COLO829 (cell line): ENCODE results near the gene PCDHA8.
A peak's percentile ranks its signal among the peaks of the same experiment; 100 is the strongest.
"Not testable (repeated sequence)": the region's sequence is repeated elsewhere in the genome, so short reads cannot be mapped to it uniquely, and the experiment has no call there.

Experiments used
- DNase-seq: peaks from one replicate; pipeline ENCODE4 v3.0.0; 2012; ENCODE audit warnings: low spot score

The PCDHA8 gene

DNA sequence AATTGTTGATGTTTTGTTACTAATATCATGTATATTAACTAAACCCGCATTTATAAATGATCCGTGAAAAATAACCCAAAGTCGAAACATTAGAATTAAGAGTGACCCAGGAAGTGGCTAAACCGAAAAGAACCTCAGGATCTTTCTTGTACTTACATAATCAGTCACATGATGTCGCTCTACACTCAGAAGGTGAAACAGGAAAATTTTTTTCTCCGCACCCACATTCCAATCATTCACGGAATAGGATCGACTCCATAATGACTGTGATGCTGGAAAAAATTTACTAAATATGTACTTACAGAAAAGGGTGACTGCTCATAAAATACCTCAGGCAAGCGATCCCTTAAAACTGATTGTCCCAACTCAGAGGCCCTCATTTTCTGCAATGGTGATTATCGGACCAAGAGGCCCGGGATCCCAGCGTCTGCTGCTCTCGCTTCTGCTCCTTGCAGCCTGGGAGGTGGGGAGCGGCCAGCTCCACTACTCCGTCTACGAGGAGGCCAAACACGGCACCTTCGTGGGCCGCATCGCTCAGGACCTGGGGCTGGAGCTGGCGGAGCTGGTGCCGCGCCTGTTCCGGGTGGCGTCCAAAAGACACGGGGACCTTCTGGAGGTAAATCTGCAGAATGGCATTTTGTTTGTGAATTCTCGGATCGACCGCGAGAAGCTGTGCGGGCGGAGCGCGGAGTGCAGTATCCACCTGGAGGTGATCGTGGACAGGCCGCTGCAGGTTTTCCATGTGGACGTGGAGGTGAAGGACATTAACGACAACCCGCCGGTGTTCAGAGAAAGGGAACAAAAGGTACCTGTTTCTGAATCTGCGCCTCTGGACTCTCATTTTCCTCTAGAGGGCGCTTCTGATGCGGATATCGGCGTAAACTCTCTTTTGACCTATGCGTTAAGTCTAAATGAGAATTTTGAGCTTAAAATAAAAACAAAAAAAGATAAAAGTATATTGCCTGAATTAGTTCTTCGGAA lies 34.4 kb downstream of the PCDHA8 start, which contains the start of gene PCDHA12:
Gene PCDHA12, plus strand, starts transcription at position 224 of the 981 bp plus-strand sequence. Its CDS starts 165 bp downstream, at position 389.
- DNase-seq = no peak

DNA sequence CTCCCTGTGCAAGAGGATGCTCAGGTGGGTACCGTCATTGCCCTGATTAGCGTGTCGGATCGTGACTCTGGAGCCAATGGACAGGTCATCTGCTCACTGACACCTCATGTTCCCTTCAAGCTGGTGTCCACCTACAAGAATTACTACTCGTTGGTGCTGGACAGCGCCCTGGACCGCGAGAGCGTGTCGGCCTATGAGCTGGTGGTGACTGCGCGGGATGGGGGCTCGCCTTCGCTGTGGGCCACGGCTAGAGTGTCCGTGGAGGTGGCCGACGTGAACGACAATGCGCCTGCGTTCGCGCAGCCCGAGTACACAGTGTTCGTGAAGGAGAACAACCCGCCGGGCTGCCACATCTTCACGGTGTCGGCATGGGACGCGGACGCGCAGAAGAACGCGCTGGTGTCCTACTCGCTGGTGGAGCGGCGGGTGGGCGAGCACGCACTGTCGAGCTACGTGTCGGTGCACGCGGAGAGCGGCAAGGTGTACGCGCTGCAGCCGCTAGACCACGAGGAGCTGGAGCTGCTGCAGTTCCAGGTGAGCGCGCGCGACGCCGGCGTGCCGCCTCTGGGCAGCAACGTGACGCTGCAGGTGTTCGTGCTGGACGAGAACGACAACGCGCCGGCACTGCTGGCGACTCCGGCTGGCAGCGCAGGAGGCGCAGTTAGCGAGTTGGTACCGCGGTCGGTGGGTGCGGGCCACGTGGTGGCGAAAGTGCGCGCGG lies 35.7 kb downstream of the PCDHA8 start:
- DNase-seq = not testable (repeated sequence)

DNA sequence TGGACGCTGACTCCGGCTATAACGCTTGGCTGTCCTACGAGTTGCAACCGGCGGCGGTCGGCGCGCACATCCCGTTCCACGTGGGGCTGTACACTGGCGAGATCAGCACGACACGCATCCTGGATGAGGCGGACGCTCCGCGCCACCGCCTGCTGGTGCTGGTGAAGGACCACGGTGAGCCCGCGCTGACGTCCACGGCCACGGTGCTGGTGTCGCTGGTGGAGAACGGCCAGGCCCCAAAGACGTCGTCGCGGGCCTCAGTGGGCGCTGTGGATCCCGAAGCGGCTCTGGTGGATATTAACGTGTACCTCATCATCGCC lies 36.2 kb downstream of the PCDHA8 start:
- no peak for DNase-seq

DNA sequence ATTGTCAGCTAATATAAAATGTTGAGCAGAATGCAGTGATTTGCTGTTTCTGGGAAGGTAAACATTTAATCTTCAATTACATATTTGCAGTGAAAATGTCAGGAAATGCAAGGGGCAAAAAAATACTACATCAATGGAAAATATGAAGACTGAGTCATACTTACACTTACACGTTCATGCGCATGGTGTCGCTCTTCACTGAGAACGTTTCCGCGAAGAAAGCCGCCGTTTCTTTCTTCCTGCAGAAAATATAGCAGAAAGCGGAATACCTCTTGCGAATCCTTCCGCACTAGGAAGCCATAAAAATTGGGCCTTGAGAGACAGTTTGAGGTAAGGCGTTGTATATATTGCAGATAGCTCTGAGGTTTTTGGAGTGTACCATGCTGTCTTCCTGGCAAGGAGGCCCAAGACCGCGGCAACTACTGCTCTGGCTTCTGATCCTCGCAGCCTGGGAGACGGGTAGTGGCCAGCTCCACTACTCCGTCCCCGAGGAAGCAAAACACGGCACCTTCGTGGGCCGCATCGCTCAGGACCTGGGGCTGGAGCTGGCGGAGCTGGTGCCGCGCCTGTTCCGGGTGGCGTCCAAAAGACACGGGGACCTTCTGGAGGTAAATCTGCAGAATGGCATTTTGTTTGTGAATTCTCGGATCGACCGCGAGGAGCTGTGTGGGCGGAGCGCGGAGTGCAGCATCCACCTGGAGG lies 41.1 kb downstream of the PCDHA8 start, which contains the start of gene PCDHA13:
Gene PCDHA13, plus strand, starts transcription at position 236 of the 702 bp plus-strand sequence. Its CDS starts 145 bp downstream, at position 381.
- peak; percentile 13 for DNase-seq

DNA sequence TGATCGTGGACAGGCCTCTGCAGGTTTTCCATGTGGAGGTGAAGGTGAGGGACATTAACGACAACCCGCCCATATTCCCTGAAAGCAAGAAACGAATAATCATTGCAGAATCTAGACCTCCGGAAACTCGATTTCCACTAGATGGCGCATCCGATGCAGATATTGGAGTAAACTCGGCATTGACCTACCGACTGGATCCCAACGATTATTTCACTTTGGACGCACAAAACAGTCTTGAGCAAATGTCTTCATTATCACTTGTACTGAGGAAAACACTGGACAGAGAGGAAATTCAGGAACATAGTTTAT lies 41.6 kb downstream of the PCDHA8 start:
- DNase-seq = peak; percentile 15

DNA sequence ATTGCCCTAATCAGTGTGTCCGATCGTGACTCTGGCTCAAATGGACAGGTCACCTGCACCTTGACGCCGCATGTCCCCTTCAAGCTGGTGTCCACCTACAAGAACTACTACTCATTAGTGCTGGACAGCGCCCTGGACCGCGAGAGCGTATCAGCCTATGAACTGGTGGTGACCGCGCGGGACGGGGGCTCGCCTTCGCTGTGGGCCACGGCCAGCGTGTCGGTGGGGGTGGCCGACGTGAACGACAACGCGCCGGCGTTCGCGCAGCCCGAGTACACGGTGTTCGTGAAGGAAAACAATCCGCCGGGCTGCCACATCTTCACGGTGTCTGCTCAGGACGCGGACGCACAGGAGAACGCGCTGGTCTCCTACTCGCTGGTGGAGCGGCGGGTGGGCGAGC lies 42.4 kb downstream of the PCDHA8 start:
- DNase-seq = no peak

DNA sequence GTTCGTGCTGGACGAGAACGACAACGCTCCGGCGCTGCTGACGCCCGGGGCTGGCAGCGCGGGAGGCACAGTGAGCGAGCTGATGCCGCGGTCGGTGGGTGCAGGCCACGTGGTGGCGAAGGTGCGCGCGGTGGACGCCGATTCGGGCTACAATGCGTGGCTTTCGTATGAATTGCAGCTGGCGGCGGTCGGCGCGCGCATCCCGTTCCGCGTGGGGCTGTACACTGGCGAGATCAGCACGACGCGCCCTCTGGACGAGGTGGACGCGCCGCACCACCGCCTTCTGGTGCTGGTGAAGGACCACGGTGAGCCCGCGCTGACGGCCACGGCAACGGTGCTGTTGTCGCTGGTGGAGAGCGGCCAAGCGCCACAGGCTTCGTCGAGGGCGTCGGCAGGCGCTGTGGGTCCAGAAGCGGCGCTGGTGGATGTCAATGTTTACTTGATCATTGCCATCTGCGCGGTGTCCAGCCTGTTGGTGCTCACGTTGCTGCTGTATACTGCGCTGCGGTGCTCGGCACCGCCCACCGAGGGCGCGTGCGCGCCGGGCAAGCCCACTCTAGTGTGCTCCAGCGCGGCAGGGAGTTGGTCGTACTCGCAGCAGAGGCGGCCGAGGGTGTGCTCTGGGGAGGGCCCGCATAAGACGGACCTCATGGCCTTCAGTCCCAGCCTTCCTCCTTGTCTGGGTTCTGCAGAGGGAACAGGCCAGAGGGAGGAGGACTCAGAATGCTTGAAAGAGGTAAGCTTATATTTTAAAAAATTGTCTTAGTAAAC lies 43.1 kb downstream of the PCDHA8 start:
- no peak for DNase-seq
